HepG2 (cell line): ENCODE data around the gene ACSM5. TPM values are rescaled to one million over a fixed set of nuclear protein-coding genes. Genes with fewer than 3 reads are reported as not detected.

Source experiments
- AGO2 ChIP-seq: fragments of 200-400 bp; formaldehyde crosslinking; optimal IDR thresholded peaks from 2 replicates; pipeline ENCODE3; 2017; ENCODE audit warnings: mild to moderate bottlenecking, low read depth, low read length, moderate library complexity
- ARID2 ChIP-seq: sonication (generic); formaldehyde crosslinking; IDR thresholded peaks from 2 replicates; pipeline ENCODE4 v1.8.1; 2022; ENCODE audit warnings: mild to moderate bottlenecking, missing genetic modification reagents, borderline replicate concordance
- CAMTA2 ChIP-seq: sonication (generic); formaldehyde crosslinking; IDR thresholded peaks from 2 replicates; pipeline ENCODE4 v1.4.0; 2020; ENCODE audit warnings: mild to moderate bottlenecking, missing genetic modification reagents, borderline replicate concordance
- CBX5 ChIP-seq: sonication (generic); formaldehyde crosslinking; IDR thresholded peaks from 2 replicates; pipeline ENCODE4 v1.4.0; 2020; ENCODE audit warnings: missing genetic modification reagents, borderline replicate concordance
- CHD4 ChIP-seq: fragments of 200-600 bp; sonication (generic); IDR thresholded peaks from 2 replicates; pipeline ENCODE4 v1.7.0; 2017; ENCODE audit warnings: mild to moderate bottlenecking, low read length, borderline replicate concordance
- FIP1L1 ChIP-seq: fragments of 200-400 bp; formaldehyde crosslinking; IDR thresholded peaks from 2 replicates; pipeline ENCODE4 v1.6.1; 2018; ENCODE audit warnings: low read depth, mild to moderate bottlenecking, low read length, moderate library complexity, borderline replicate concordance; ENCODE audit not compliant: insufficient read depth
- GATA4 ChIP-seq: sonication (generic); IDR thresholded peaks from 2 replicates; pipeline ENCODE4 v1.6.1; 2016; ENCODE audit warnings: antibody characterized with exemption, low read depth, borderline replicate concordance
- GPN1 ChIP-seq: sonication (generic); formaldehyde crosslinking; IDR thresholded peaks from 2 replicates; pipeline ENCODE4 v1.5.1; 2020; ENCODE audit warnings: missing genetic modification reagents, borderline replicate concordance
- HDAC6 ChIP-seq: fragments of 200-600 bp; sonication (generic); IDR thresholded peaks from 2 replicates; pipeline ENCODE4 v1.7.0; 2017; ENCODE audit warnings: mild to moderate bottlenecking, antibody characterized with exemption, low read length, low read depth
- HMGA1 ChIP-seq: sonication (generic); formaldehyde crosslinking; conservative IDR thresholded peaks from 2 replicates; pipeline ENCODE4 v1.4.0; 2020; ENCODE audit warnings: missing genetic modification reagents
- HOXA9 ChIP-seq: sonication (generic); formaldehyde crosslinking; IDR thresholded peaks from 2 replicates; pipeline ENCODE4 v1.8.1; 2022; ENCODE audit warnings: missing genetic modification reagents, mild to moderate bottlenecking, moderate library complexity, borderline replicate concordance
- ISX ChIP-seq: sonication (generic); formaldehyde crosslinking; conservative IDR thresholded peaks from 2 replicates; pipeline ENCODE4 v1.5.0; 2020; ENCODE audit warnings: missing genetic modification reagents
- MAF1 ChIP-seq: sonication (generic); formaldehyde crosslinking; IDR thresholded peaks from 2 replicates; pipeline ENCODE4 v1.5.0; 2020; ENCODE audit warnings: missing genetic modification reagents, borderline replicate concordance
- MXI1 ChIP-seq: IDR thresholded peaks from 3 replicates; pipeline ENCODE4 v1.6.1; 2012; ENCODE audit warnings: low read depth, low read length, inconsistent platforms, borderline replicate concordance
- NFKB2 ChIP-seq: sonication (generic); formaldehyde crosslinking; IDR thresholded peaks from 2 replicates; pipeline ENCODE4 v1.4.0; 2020; ENCODE audit warnings: missing genetic modification reagents, borderline replicate concordance
- PHF8 ChIP-seq: sonication (generic); formaldehyde crosslinking; IDR thresholded peaks from 2 replicates; pipeline ENCODE4 v1.5.0; 2020; ENCODE audit warnings: missing genetic modification reagents
- POLR2A ChIP-seq, 2 experiments: IDR thresholded peaks; 2 replicates each; pipeline ENCODE4 v1.6.1; 2011; ENCODE audit warnings: low read depth in 2 of 2, low read length in 2 of 2, mild to moderate bottlenecking in 1 of 2, moderate library complexity in 1 of 2; ENCODE audit not compliant: insufficient read depth in 1 of 2
- RAD21 ChIP-seq: fragments of 450-650 bp; formaldehyde crosslinking; IDR thresholded peaks from 2 replicates; pipeline ENCODE4 v1.5.0; 2020; ENCODE audit warnings: mild to moderate bottlenecking
- SMARCC2 ChIP-seq: fragments of 450-650 bp; IDR thresholded peaks from 2 replicates; pipeline ENCODE4 v1.6.1; 2017; ENCODE audit warnings: antibody characterized with exemption, mild to moderate bottlenecking
- ZBTB20 ChIP-seq: sonication (generic); formaldehyde crosslinking; IDR thresholded peaks from 2 replicates; pipeline ENCODE4 v1.8.1; 2023; ENCODE audit warnings: missing genetic modification reagents, low read depth, mild to moderate bottlenecking, borderline replicate concordance
- ZFY ChIP-seq: sonication (generic); formaldehyde crosslinking; IDR thresholded peaks from 2 replicates; pipeline ENCODE4 v1.4.0; 2020; ENCODE audit warnings: missing genetic modification reagents
- ZNF138 ChIP-seq: sonication (generic); formaldehyde crosslinking; IDR thresholded peaks from 2 replicates; pipeline ENCODE4 v1.5.0; 2020; ENCODE audit warnings: mild to moderate bottlenecking, low read depth, missing genetic modification reagents
- ZNF282 ChIP-seq: fragments of 450-650 bp; IDR thresholded peaks from 2 replicates; pipeline ENCODE4 v1.6.1; 2018; ENCODE audit not compliant: partially characterized antibody
- ZNF317 ChIP-seq: sonication (generic); formaldehyde crosslinking; IDR thresholded peaks from 2 replicates; pipeline ENCODE4 v1.5.0; 2020; ENCODE audit warnings: mild to moderate bottlenecking, missing genetic modification reagents
- polyA plus RNA-seq, 8 experiments: library from polyadenylated mRNA; depleted of rRNA in 3 of 8; stranded (reverse) in 7 of 8; unstranded in 1 of 8; fragments of >200 nt; fragmentation: Illumina TruSeq in 4 of 8; extraction: Trizol in 4 of 8; gene quantifications; 2 replicates each; pipeline versions ENCODE4 v1.2.1 to v1.2.3, GENCODE V29; 2011 to 2016; ENCODE audit warnings: low read depth in 4 of 8, missing spikeins in 1 of 8, mixed read lengths in 1 of 8; ENCODE audit not compliant: insufficient read depth in 1 of 8
- total RNA-seq, 5 experiments: library from RNA; depleted of rRNA; stranded (reverse); fragments of >200 nt; fragmentation: Illumina TruSeq; extraction: Trizol; gene quantifications; 2 replicates each; pipeline ENCODE4 v1.2.3, GENCODE V29; 2016; ENCODE audit warnings: low read depth in 1 of 5
- TF ChIP-seq, protein P1 (sequence below): IDR thresholded peaks from 2 replicates; pipeline ENCODE4 v1.6.1; 2016
- TF ChIP-seq, protein P2 (sequence below): sonication (generic); formaldehyde crosslinking; IDR thresholded peaks from 2 replicates; pipeline ENCODE4 v1.5.0; 2020; ENCODE audit warnings: missing genetic modification reagents, mild to moderate bottlenecking, borderline replicate concordance
- TF ChIP-seq, protein P3 (sequence below): sonication (generic); formaldehyde crosslinking; IDR thresholded peaks from 2 replicates; pipeline ENCODE4 v1.8.0; 2022; ENCODE audit warnings: mild to moderate bottlenecking, missing genetic modification reagents
- TF ChIP-seq, protein P4 (sequence below): sonication (generic); formaldehyde crosslinking; IDR thresholded peaks from 2 replicates; pipeline ENCODE4 v1.5.0; 2020; ENCODE audit warnings: missing genetic modification reagents, mild to moderate bottlenecking, borderline replicate concordance

Gene ACSM5
- total and polyA plus RNA-seq, 2 of the 13 experiments (the other 11 are each of a cell fraction or from before 2014, with no cell fraction given) = 9.1 to 15.0 TPM

DNA sequence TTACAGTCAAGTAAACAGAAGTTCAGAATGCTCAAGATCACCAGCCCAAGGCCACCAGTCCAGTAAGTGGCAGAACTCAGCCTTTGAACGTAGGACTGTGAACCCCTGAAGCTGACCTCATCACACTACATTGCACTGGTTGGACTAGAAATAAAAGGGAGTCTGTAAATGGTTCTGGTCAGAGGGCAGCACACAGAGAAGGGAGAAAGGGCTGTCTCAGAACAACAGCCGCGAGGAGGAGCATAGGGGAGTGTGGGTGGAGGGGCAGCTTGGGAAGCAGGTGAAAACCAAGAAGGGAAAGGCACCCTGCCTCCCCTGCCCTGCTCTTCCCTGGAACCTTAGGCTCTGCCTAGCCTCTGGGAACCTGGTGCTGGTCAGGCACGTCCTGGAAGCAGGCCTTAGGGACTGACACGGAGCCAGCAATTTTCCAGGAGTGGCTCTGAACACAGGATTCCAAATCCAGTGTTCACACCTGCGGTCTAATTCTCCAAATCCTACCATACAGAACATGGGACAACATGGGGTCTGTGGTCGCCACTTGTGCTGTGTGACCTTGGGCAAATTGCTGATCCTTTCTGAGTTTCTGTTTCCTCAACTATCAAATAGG is 11.8 kb upstream of the ACSM5 start (continued):
- TF ChIP-seq HOXA9 (CRISPR knock-in tag) = no peak
- no peak for TF ChIP-seq SMARCC2
- TF ChIP-seq ZNF138 (CRISPR knock-in tag) = no peak
- TF ChIP-seq HDAC6 = no peak
- TF ChIP-seq, protein P1, sequence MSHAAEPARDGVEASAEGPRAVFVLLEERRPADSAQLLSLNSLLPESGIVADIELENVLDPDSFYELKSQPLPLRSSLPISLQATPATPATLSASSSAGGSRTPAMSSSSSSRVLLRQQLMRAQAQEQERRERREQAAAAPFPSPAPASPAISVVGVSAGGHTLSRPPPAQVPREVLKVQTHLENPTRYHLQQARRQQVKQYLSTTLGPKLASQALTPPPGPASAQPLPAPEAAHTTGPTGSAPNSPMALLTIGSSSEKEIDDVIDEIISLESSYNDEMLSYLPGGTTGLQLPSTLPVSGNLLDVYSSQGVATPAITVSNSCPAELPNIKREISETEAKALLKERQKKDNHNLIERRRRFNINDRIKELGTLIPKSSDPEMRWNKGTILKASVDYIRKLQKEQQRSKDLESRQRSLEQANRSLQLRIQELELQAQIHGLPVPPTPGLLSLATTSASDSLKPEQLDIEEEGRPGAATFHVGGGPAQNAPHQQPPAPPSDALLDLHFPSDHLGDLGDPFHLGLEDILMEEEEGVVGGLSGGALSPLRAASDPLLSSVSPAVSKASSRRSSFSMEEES (CRISPR knock-in tag) = peak; percentile 55
- TF ChIP-seq CAMTA2 (CRISPR knock-in tag) = no peak
- no peak for TF ChIP-seq ISX (CRISPR knock-in tag)
- 0 out of 2 replicates have a peak, but pooled peaks have one; percentile 22 for TF ChIP-seq PHF8 (CRISPR knock-in tag)
- TF ChIP-seq, protein P2, sequence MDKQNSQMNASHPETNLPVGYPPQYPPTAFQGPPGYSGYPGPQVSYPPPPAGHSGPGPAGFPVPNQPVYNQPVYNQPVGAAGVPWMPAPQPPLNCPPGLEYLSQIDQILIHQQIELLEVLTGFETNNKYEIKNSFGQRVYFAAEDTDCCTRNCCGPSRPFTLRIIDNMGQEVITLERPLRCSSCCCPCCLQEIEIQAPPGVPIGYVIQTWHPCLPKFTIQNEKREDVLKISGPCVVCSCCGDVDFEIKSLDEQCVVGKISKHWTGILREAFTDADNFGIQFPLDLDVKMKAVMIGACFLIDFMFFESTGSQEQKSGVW (CRISPR knock-in tag) = no peak
- TF ChIP-seq POLR2A (IDR thresholded peaks at IDR 0.05; ENCODE audit: insufficient read depth in 1 of 2, low read depth in 2 of 2, low read length in 2 of 2) = 0 out of 4 replicates have a peak, but pooled peaks of 1 of the 2 experiments have one; percentile 34
- TF ChIP-seq ZFY (CRISPR knock-in tag) = no peak; the same call in 1 of the 2 replicates
- TF ChIP-seq, protein P3, sequence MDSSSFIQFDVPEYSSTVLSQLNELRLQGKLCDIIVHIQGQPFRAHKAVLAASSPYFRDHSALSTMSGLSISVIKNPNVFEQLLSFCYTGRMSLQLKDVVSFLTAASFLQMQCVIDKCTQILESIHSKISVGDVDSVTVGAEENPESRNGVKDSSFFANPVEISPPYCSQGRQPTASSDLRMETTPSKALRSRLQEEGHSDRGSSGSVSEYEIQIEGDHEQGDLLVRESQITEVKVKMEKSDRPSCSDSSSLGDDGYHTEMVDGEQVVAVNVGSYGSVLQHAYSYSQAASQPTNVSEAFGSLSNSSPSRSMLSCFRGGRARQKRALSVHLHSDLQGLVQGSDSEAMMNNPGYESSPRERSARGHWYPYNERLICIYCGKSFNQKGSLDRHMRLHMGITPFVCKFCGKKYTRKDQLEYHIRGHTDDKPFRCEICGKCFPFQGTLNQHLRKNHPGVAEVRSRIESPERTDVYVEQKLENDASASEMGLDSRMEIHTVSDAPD = no peak
- TF ChIP-seq AGO2 = no peak
- TF ChIP-seq FIP1L1 = no peak
- no peak for TF ChIP-seq MXI1
- no peak for TF ChIP-seq ARID2 (CRISPR knock-in tag)
- no peak for TF ChIP-seq NFKB2
- TF ChIP-seq MAF1 (CRISPR knock-in tag) = no peak
- TF ChIP-seq CHD4 = no peak
- TF ChIP-seq ZNF317 (CRISPR knock-in tag) = no peak
- TF ChIP-seq GATA4 = no peak
- TF ChIP-seq, protein P4, sequence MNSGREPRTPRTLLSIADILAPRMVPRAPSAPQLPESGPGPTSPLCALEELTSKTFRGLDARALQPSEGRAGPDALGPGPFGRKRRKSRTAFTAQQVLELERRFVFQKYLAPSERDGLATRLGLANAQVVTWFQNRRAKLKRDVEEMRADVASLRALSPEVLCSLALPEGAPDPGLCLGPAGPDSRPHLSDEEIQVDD (CRISPR knock-in tag) = peak; percentile 28; the same call in 1 of the 2 replicates
- no peak for TF ChIP-seq GPN1
- TF ChIP-seq ZBTB20 (CRISPR knock-in tag) = peak; percentile 67; the same call in 1 of the 2 replicates
- no peak for TF ChIP-seq ZNF282
- TF ChIP-seq RAD21 (CRISPR knock-in tag) = no peak
- no peak; the same call in 1 of the 2 replicates for TF ChIP-seq CBX5
- no peak for TF ChIP-seq HMGA1
